ENCODE data around the gene PLXND1.

PLXND1 gene

GRCh38 chr3:129602309-129602708 is 4.2 kb downstream of the PLXND1 start:
- DNase-seq (ENCODE audit: low read depth in 1 of 2, low spot score in 1 of 2), result no peak

GRCh38 chr3:129601713-129602112 is 4.8 kb downstream of the PLXND1 start:
- DNase-seq (ENCODE audit: low read depth in 1 of 2, low spot score in 1 of 2), result no peak

GRCh38 chr3:129600348-129600747 is 6.1 kb downstream of the PLXND1 start:
- DNase-seq (ENCODE audit: low read depth in 1 of 2, low spot score in 1 of 2), result no peak

- no peak for DNase-seq (ENCODE audit: low read depth in 1 of 2, low spot score in 1 of 2)
Observed at GRCh38 chr3:129599607-129600006, 6.9 kb downstream of the PLXND1 start.

GRCh38 chr3:129599073-129599472 is 7.4 kb downstream of the PLXND1 start:
- DNase-seq (ENCODE audit: low read depth in 1 of 2, low spot score in 1 of 2), result no peak

GRCh38 chr3:129598484-129598883 is 8.0 kb downstream of the PLXND1 start:
- DNase-seq (ENCODE audit: low read depth in 1 of 2, low spot score in 1 of 2), result no peak

GRCh38 chr3:129598000-129598381 is 8.5 kb downstream of the PLXND1 start:
- DNase-seq (ENCODE audit: low read depth in 1 of 2, low spot score in 1 of 2), result no peak

- DNase-seq (ENCODE audit: low read depth in 1 of 2, low spot score in 1 of 2), result no peak
Observed at GRCh38 chr3:129597087-129597999, 9.1 kb downstream of the PLXND1 start.

GRCh38 chr3:129596194-129597086 is 10.0 kb downstream of the PLXND1 start:
- no peak for DNase-seq (ENCODE audit: low read depth in 1 of 2, low spot score in 1 of 2)

GRCh38 chr3:129595544-129596193 is 10.8 kb downstream of the PLXND1 start:
- no peak for DNase-seq (ENCODE audit: low read depth in 1 of 2, low spot score in 1 of 2)

GRCh38 chr3:129594907-129595390 is 11.5 kb downstream of the PLXND1 start:
- DNase-seq (ENCODE audit: low read depth in 1 of 2, low spot score in 1 of 2), result no peak

- DNase-seq (ENCODE audit: low read depth in 1 of 2, low spot score in 1 of 2), result no peak
Observed at GRCh38 chr3:129594409-129594808, 12.1 kb downstream of the PLXND1 start.

- peak in 1 of 2 donors; percentile 21 for DNase-seq (ENCODE audit: low read depth in 1 of 2, low spot score in 1 of 2)
Observed at GRCh38 chr3:129593595-129594339, 12.7 kb downstream of the PLXND1 start.

GRCh38 chr3:129593230-129593594 is 13.3 kb downstream of the PLXND1 start:
- DNase-seq (ENCODE audit: low read depth in 1 of 2, low spot score in 1 of 2), result no peak

GRCh38 chr3:129592381-129593131 is 13.9 kb downstream of the PLXND1 start:
- DNase-seq (ENCODE audit: low read depth in 1 of 2, low spot score in 1 of 2), result no peak

GRCh38 chr3:129591932-129592331 is 14.5 kb downstream of the PLXND1 start:
- no peak for DNase-seq (ENCODE audit: low read depth in 1 of 2, low spot score in 1 of 2)

- DNase-seq (ENCODE audit: low read depth in 1 of 2, low spot score in 1 of 2), result no peak
Observed at GRCh38 chr3:129590215-129590614, 16.3 kb downstream of the PLXND1 start.

GRCh38 chr3:129587566-129588210 is 18.8 kb downstream of the PLXND1 start:
- no peak for DNase-seq (ENCODE audit: low read depth in 1 of 2, low spot score in 1 of 2)

GRCh38 chr3:129586746-129587430 is 19.6 kb downstream of the PLXND1 start:
- DNase-seq (ENCODE audit: low read depth in 1 of 2, low spot score in 1 of 2), result no peak

Measured in activated CD4-positive, alpha-beta T cell treated with anti-CD3 and anti-CD28 coated beads, Interleukin-2, amount 50 U/mL, for 24 hours (primary cell).